ENCODE data around the gene CCPG1.

CCPG1 gene

DNA sequence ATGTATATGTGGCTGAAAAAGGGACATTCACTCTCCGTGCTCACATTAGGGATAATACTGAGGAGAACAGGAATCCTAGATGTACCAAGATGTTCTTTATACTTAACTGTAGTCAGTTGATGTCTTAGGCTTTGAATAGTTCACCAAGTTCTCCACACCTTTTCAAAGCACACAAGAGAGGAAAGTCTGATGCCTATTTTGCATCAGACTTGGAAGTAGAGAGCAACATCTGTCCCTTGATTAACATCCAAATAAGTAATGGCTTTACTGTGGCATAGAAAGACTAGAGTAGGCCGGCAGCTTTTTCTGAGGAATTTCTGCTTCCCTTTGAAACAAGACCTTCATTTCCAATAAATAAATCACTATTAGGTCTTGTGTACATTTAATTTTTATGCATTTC is 55.1 kb downstream of the CCPG1 start:
- Histone ChIP-seq H3K27ac (ENCODE audit: low read length) (no peak overlapping the region), H3K27me3 (ENCODE audit: control insufficient read depth, insufficient read depth, low read length) (no peaks in the 10 kb centered on the region), H3K36me3 (ENCODE audit: control insufficient read depth, insufficient read depth, low read length) (no peaks in the 10 kb centered on the region), H3K9me3 (ENCODE audit: control insufficient read depth, insufficient read depth, low read length) (no peaks in the 10 kb centered on the region), H3K4me3 (ENCODE audit: low read length) (no peak overlapping the region), H3K4me1 (ENCODE audit: control insufficient read depth, insufficient read depth, low read length) (peaks cover 1% of the 10 kb centered on the region; the same call in 1 of the 2 replicates)
- no CpG with 5 or more reads among the region's 2 CpGs for WGBS (ENCODE audit: insufficient coverage, insufficient read length)
- no peak for DNase-seq (ENCODE audit: low read depth, low spot score)

DNA sequence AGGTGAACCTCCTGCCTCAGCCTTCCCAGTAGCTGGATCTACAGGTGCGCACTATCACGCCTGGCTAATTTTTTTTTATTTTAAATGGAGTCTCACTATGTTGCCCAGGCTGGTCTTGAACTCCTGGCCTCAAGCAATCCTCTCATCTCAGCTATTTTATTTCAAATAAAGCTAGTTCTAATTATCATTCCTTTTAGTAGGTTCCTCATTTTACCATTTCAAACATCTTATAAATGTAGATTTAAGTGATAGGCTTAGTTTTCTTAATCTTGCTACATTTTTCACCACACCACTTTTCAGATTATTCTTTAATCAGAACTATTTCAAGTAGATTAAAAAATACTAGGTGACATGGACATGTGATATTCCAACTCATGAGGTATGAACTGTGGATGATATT is 58.9 kb downstream of the CCPG1 start:
- Histone ChIP-seq H3K36me3 (ENCODE audit: control insufficient read depth, insufficient read depth, low read length) (no peaks in the 10 kb centered on the region), H3K9me3 (ENCODE audit: control insufficient read depth, insufficient read depth, low read length) (no peaks in the 10 kb centered on the region), H3K27ac (ENCODE audit: low read length) (no peak overlapping the region), H3K4me3 (ENCODE audit: low read length) (no peak overlapping the region), H3K27me3 (ENCODE audit: control insufficient read depth, insufficient read depth, low read length) (no peaks in the 10 kb centered on the region), H3K4me1 (ENCODE audit: control insufficient read depth, insufficient read depth, low read length) (peaks cover 1% of the 10 kb centered on the region; the same call in 1 of the 2 replicates)
- no peak for DNase-seq (ENCODE audit: low read depth, low spot score)
- WGBS (ENCODE audit: insufficient coverage, insufficient read length) = no CpG with 5 or more reads among the region's 2 CpGs

DNA sequence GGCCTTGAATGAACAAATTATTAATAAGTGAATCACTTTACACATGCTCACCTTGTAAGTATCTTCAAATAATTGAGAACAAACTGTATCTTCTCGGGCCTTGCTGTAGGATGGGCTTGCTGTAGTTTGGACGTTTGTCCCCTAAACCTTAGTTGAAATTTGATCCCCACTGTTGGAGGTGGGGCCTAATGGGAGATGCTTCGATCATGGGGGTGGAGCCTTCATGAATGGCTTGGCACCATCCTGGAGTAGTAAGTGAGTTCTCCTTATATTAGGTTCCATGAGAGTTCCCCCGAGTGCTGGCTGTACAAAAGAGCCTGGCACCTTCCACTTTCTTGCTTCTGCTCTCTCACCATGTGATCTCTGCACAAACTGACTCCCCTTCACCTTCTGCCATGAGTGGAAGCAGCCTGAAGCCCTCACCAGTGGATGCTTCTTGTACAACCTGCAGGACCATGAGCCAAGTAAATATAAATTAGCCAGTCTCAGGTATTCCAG is 59.8 kb downstream of the CCPG1 start:
- peaks cover 3% of the 10 kb centered on the region; the same call in 1 of the 2 replicates for H3K4me1 ChIP-seq (ENCODE audit: control insufficient read depth, insufficient read depth, low read length)
- no CpG with 5 or more reads among the region's 4 CpGs for WGBS (ENCODE audit: insufficient coverage, insufficient read length)
- no peak overlapping the region for H3K4me3 ChIP-seq (ENCODE audit: low read length)
- no peaks in the 10 kb centered on the region for H3K9me3 ChIP-seq (ENCODE audit: control insufficient read depth, insufficient read depth, low read length)
- H3K27me3 ChIP-seq (ENCODE audit: control insufficient read depth, insufficient read depth, low read length) = no peaks in the 10 kb centered on the region
- H3K36me3 ChIP-seq (ENCODE audit: control insufficient read depth, insufficient read depth, low read length) = no peaks in the 10 kb centered on the region
- H3K27ac ChIP-seq (ENCODE audit: low read length) = no peak overlapping the region
- peak; percentile 22 for DNase-seq (ENCODE audit: low read depth, low spot score)

DNA sequence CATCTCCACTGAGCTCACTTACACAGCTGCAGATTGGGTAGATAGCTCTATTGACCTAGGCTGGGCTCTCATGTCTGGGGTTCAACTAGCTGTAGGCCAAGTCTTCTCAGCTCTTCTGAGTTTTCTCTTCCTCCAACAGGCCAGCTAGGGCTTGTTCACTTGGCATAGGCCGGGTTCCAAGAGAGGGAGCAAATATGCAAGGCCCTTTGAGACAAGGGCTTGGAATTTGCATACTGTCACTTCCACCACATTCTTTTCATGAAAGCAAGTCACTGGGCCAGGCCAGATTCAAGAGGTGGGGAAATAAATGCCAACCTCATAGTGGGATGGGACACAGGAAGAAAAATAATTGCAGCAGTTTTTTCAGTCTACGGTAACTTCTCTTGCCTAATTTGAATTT is 64.0 kb downstream of the CCPG1 start:
- Histone ChIP-seq H3K36me3 (ENCODE audit: control insufficient read depth, insufficient read depth, low read length) (no peaks in the 10 kb centered on the region), H3K27me3 (ENCODE audit: control insufficient read depth, insufficient read depth, low read length) (no peaks in the 10 kb centered on the region), H3K27ac (ENCODE audit: low read length) (no peak overlapping the region), H3K4me3 (ENCODE audit: low read length) (no peak overlapping the region), H3K9me3 (ENCODE audit: control insufficient read depth, insufficient read depth, low read length) (no peaks in the 10 kb centered on the region), H3K4me1 (ENCODE audit: control insufficient read depth, insufficient read depth, low read length) (peaks cover 3% of the 10 kb centered on the region; the same call in 1 of the 2 replicates)
- DNase-seq (ENCODE audit: low read depth, low spot score) = no peak
- no CpG with 5 or more reads among the region's 2 CpGs for WGBS (ENCODE audit: insufficient coverage, insufficient read length)

DNA sequence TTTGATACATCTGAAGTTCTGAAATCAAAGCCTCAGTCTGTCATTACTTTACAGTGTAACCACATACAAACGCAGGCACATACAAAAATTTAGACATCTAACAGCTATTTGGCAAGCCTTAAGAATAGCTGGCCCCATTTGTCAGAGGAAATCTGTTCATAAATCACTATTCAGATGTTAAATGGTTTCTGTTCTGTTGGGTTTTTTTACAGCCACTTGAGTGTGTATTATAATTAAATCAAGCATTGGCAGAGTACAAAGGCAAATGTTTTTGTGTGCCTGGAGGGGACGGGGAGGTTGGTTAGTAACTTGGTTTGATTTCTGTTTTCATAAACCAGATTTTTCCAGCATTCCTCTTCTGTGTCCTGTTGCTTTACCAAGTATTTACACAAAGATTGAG is 65.0 kb downstream of the CCPG1 start:
- no peak overlapping the region for H3K4me3 ChIP-seq (ENCODE audit: low read length)
- H3K9me3 ChIP-seq (ENCODE audit: control insufficient read depth, insufficient read depth, low read length) = no peaks in the 10 kb centered on the region
- H3K36me3 ChIP-seq (ENCODE audit: control insufficient read depth, insufficient read depth, low read length) = no peaks in the 10 kb centered on the region
- no peak for DNase-seq (ENCODE audit: low read depth, low spot score)
- no peak overlapping the region for H3K27ac ChIP-seq (ENCODE audit: low read length)
- 0 out of 2 replicates have a peak, but pooled peaks cover 1% of the 10 kb centered on the region for H3K4me1 ChIP-seq (ENCODE audit: control insufficient read depth, insufficient read depth, low read length)
- no peaks in the 10 kb centered on the region for H3K27me3 ChIP-seq (ENCODE audit: control insufficient read depth, insufficient read depth, low read length)
- no CpG with 5 or more reads among the region's 2 CpGs for WGBS (ENCODE audit: insufficient coverage, insufficient read length)

DNA sequence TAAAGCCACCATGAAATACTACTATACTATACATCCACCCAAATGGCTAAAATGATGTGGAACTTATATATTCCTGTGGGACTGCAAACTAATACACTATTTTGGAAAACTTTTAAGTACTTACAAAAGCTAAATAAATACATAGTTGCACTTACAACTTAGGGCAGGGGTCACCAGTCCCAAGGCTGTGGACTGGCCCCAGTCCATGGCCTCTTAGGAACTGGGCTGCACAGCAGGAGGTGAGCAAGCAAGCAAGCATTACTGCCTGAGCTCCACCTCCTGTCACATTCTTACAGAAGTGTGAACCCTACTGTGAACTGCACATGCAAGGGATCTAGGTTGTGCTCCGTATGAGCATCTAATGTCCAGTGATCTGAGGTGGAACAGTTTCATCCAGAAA is 71.0 kb downstream of the CCPG1 start:
- no peak for DNase-seq (ENCODE audit: low read depth, low spot score)
- WGBS (ENCODE audit: insufficient coverage, insufficient read length) = no CpG with 5 or more reads among the region's 1 CpG
- H3K9me3 ChIP-seq (ENCODE audit: control insufficient read depth, insufficient read depth, low read length) = no peaks in the 10 kb centered on the region
- no peaks in the 10 kb centered on the region for H3K4me1 ChIP-seq (ENCODE audit: control insufficient read depth, insufficient read depth, low read length)
- H3K27ac ChIP-seq (ENCODE audit: low read length) = no peak overlapping the region
- no peaks in the 10 kb centered on the region for H3K27me3 ChIP-seq (ENCODE audit: control insufficient read depth, insufficient read depth, low read length)
- H3K36me3 ChIP-seq (ENCODE audit: control insufficient read depth, insufficient read depth, low read length) = no peaks in the 10 kb centered on the region
- H3K4me3 ChIP-seq (ENCODE audit: low read length) = no peak overlapping the region

DNA sequence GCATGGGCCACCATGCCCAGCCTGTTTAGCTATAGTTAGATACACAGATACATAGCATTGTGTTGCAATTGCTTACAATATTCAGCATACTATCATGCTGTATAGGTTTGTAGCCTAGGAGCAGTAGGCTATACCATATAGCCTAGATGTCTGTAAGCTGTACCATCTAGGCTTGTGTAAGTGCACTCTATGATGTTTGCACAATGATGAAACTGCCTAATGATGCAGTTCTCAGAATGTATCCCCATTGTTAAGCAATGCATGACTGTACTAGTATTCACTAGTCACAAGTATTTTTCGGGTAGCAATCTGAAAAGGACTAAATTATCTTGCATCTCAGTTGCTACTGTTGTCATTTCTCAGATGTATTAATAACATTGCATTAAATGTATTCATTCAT is 73.2 kb downstream of the CCPG1 start:
- WGBS (ENCODE audit: insufficient coverage, insufficient read length) = no CpG with 5 or more reads among the region's 1 CpG
- Histone ChIP-seq H3K27me3 (ENCODE audit: control insufficient read depth, insufficient read depth, low read length) (no peaks in the 10 kb centered on the region), H3K4me3 (ENCODE audit: low read length) (no peak overlapping the region), H3K9me3 (ENCODE audit: control insufficient read depth, insufficient read depth, low read length) (no peaks in the 10 kb centered on the region), H3K36me3 (ENCODE audit: control insufficient read depth, insufficient read depth, low read length) (no peaks in the 10 kb centered on the region), H3K4me1 (ENCODE audit: control insufficient read depth, insufficient read depth, low read length) (no peaks in the 10 kb centered on the region), H3K27ac (ENCODE audit: low read length) (no peak overlapping the region)
- DNase-seq (ENCODE audit: low read depth, low spot score) = no peak

DNA sequence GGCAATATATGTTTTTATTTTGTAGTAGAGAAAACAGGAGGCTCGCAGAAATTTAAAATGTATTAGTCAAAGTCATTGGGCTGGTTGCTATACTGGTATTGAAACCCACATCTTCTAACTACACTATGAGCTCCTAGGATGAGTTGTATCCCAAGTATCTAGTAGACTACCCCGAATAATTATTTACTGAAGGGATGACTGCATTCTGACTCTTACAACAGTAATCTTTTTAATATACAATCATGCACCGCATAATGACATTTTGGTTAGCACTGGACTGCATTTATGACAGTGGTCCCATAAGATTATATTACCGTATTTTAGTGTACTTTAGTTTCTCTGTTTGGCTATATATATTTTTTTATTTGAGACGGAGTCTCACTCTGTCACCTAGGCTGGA is 73.8 kb downstream of the CCPG1 start:
- DNase-seq (ENCODE audit: low read depth, low spot score) = no peak
- Histone ChIP-seq H3K27me3 (ENCODE audit: control insufficient read depth, insufficient read depth, low read length) (no peaks in the 10 kb centered on the region), H3K9me3 (ENCODE audit: control insufficient read depth, insufficient read depth, low read length) (no peaks in the 10 kb centered on the region), H3K36me3 (ENCODE audit: control insufficient read depth, insufficient read depth, low read length) (no peaks in the 10 kb centered on the region), H3K27ac (ENCODE audit: low read length) (no peak overlapping the region), H3K4me1 (ENCODE audit: control insufficient read depth, insufficient read depth, low read length) (no peaks in the 10 kb centered on the region), H3K4me3 (ENCODE audit: low read length) (no peak overlapping the region)
- WGBS (ENCODE audit: insufficient coverage, insufficient read length) = no CpG with 5 or more reads among the region's 5 CpGs

DNA sequence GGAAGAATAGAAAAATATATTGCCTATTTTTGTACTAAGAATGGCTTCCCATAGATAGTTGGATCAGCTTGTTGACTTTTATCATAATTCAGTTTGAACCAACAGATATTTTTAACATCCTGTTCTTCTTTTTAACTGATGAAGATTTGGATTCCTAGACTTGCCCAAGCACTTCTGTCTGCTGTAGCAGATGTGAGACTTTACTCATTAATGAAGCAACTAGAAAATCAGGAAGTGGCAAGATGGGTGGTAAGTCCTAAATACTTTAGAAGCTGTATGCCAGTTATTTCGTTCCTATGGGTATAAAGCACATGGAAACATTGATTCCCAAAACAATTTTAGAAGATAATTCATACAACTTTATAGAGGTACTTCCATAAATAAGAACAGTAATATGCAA is 80.8 kb downstream of the CCPG1 start:
- DNase-seq (ENCODE audit: low read depth, low spot score) = no peak
- H3K36me3 ChIP-seq (ENCODE audit: control insufficient read depth, insufficient read depth, low read length) = no peaks in the 10 kb centered on the region
- H3K4me1 ChIP-seq (ENCODE audit: control insufficient read depth, insufficient read depth, low read length) = no peaks in the 10 kb centered on the region
- no CpG with 5 or more reads among the region's 1 CpG for WGBS (ENCODE audit: insufficient coverage, insufficient read length)
- H3K4me3 ChIP-seq (ENCODE audit: low read length) = no peak overlapping the region
- H3K27ac ChIP-seq (ENCODE audit: low read length) = no peak overlapping the region
- H3K9me3 ChIP-seq (ENCODE audit: control insufficient read depth, insufficient read depth, low read length) = no peaks in the 10 kb centered on the region
- no peaks in the 10 kb centered on the region for H3K27me3 ChIP-seq (ENCODE audit: control insufficient read depth, insufficient read depth, low read length)

DNA sequence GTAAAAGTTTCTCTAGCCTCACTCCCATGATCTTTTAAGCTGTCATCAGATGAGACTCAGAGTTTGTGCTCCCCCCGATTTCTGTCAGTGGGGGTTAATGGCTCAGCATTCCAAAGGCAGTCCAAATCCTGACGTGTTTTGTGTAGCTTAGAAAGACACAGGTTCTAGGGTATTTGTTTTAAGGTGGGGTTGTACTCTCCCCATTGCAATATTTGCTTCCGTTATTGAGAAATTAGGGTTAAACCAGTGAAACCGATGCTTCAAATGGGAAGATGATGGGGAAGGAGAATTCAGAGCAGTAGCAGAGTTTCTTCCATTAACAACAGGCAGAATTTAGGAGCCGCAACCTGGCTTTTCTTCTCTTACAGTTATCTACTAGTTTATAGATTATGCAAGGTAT is 85.7 kb downstream of the CCPG1 start:
- no peak overlapping the region for H3K27ac ChIP-seq (ENCODE audit: low read length)
- no peaks in the 10 kb centered on the region for H3K9me3 ChIP-seq (ENCODE audit: control insufficient read depth, insufficient read depth, low read length)
- H3K27me3 ChIP-seq (ENCODE audit: control insufficient read depth, insufficient read depth, low read length) = no peaks in the 10 kb centered on the region
- H3K36me3 ChIP-seq (ENCODE audit: control insufficient read depth, insufficient read depth, low read length) = no peaks in the 10 kb centered on the region
- no peaks in the 10 kb centered on the region for H3K4me1 ChIP-seq (ENCODE audit: control insufficient read depth, insufficient read depth, low read length)
- DNase-seq (ENCODE audit: low read depth, low spot score) = no peak
- WGBS (ENCODE audit: insufficient coverage, insufficient read length) = no CpG with 5 or more reads among the region's 5 CpGs
- H3K4me3 ChIP-seq (ENCODE audit: low read length) = no peak overlapping the region

DNA sequence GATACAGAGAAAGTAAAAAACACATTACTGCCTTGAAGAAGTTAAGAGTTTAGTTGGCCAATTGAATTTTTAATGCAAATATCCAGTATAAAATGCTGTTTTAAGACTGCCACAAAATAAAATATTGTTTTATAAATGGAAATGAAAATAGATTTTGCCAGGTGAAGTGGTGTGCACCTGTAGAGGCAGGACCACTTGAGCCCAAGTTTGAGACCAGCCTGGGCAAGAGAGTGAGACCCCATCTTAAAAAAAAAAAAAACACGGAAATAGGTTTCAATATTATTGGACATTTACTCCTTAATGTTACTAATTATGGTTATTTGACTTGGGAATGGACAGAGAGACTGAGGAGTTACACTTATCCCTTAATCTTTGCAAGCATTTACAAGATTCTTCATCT is 87.2 kb downstream of the CCPG1 start:
- Histone ChIP-seq H3K9me3 (ENCODE audit: control insufficient read depth, insufficient read depth, low read length) (no peaks in the 10 kb centered on the region), H3K27me3 (ENCODE audit: control insufficient read depth, insufficient read depth, low read length) (no peaks in the 10 kb centered on the region), H3K27ac (ENCODE audit: low read length) (no peak overlapping the region), H3K4me3 (ENCODE audit: low read length) (no peak overlapping the region), H3K4me1 (ENCODE audit: control insufficient read depth, insufficient read depth, low read length) (no peaks in the 10 kb centered on the region), H3K36me3 (ENCODE audit: control insufficient read depth, insufficient read depth, low read length) (no peaks in the 10 kb centered on the region)
- DNase-seq (ENCODE audit: low read depth, low spot score) = no peak
- no CpG with 5 or more reads among the region's 1 CpG for WGBS (ENCODE audit: insufficient coverage, insufficient read length)

Measured in iPS DF 6.9 (cell line).